Uterus (tissue), 4 donors: ENCODE results near the gene DMD. TPM values are rescaled to one million over a fixed set of nuclear protein-coding genes. Genes with fewer than 3 reads are reported as not detected.

ENCODE experiments used
- DNase-seq, 2 donors: peaks; one replicate each; pipeline ENCODE4 v3.0.0-alpha.2; 2019 to 2020
- H3K27ac ChIP-seq, 2 donors: fragments of 200-600 bp; sonication (generic); 1 replicate in 1 of 2; 2 replicates in 1 of 2; pipeline ENCODE4 v1.5.1; 2016 to 2018
- H3K27me3 ChIP-seq, 2 donors: fragments of 200-600 bp; sonication (generic); one replicate each; pipeline ENCODE4 v1.5.1; 2018 to 2019; ENCODE audit warnings: control low read depth in 1 of 2
- H3K36me3 ChIP-seq, 2 donors: fragments of 200-600 bp; sonication (generic); one replicate each; pipeline ENCODE4 v1.5.1; 2019; ENCODE audit warnings: control low read depth in 1 of 2
- H3K4me1 ChIP-seq, 2 donors: fragments of 200-600 bp; sonication (generic); one replicate each; pipeline ENCODE4 v1.5.1; 2018 to 2019; ENCODE audit warnings: control low read depth in 1 of 2
- H3K4me3 ChIP-seq, 2 donors: fragments of 200-600 bp; sonication (generic); 1 replicate in 1 of 2; 2 replicates in 1 of 2; pipeline ENCODE4 v1.5.1; 2018 to 2019; ENCODE audit warnings: mild to moderate bottlenecking in 1 of 2
- H3K9me3 ChIP-seq, 2 donors: fragments of 200-600 bp; sonication (generic); one replicate each; pipeline ENCODE4 v1.5.1; 2019; ENCODE audit warnings: control low read depth in 1 of 2
- CTCF ChIP-seq, 4 experiments: fragments of 200-600 bp in 2 of 4; fragments of 450-650 bp in 2 of 4; sonication (generic) in 2 of 4; IDR thresholded peaks; one replicate each; pipeline ENCODE4 v1.5.1; 2016 to 2019; ENCODE audit warnings: antibody characterized with exemption in 4 of 4, mild to moderate bottlenecking in 2 of 4, moderate library complexity in 1 of 4
- POLR2A ChIP-seq, 2 donors: fragments of 450-650 bp; IDR thresholded peaks; one replicate each; pipeline ENCODE4 v1.6.1; 2016; ENCODE audit warnings: antibody characterized with exemption in 2 of 2, mild to moderate bottlenecking in 1 of 2, moderate library complexity in 1 of 2
- intact Hi-C: fragments of 100-400 bp; cut with DNase I; formaldehyde crosslinking; loops from one replicate; pipeline ENCODE4 v1.15.1; 2023; ENCODE audit warnings: low total_unique reads
- total RNA-seq, 4 donors: library from RNA; depleted of rRNA in 3 of 4; stranded (reverse); fragments of >200 nt in 3 of 4; gene quantifications; one replicate each; pipeline versions ENCODE4 v1.1.0 to v1.2.4, GENCODE V29; 2014 to 2023
- donor health status: DM: yes; HTN: yes; CAD: no.

DMD gene
- total RNA-seq, 4 donors from 2014 or later = 73.8 to 147 (median 97.8) TPM

- no peak for DNase-seq
- Histone ChIP-seq H3K27ac (no peak overlapping the region), H3K36me3 (no peaks in the 10 kb centered on the region), H3K9me3 (no peaks in the 10 kb centered on the region), H3K27me3 (no peaks in the 10 kb centered on the region), H3K4me3 (no peak overlapping the region), H3K4me1 (no peaks in the 10 kb centered on the region)
- TF ChIP-seq CTCF (IDR thresholded peaks at IDR 0.05) (no peak), POLR2A (IDR thresholded peaks at IDR 0.05) (no peak)
- intact Hi-C loops = no loop called here
These were observed 2111.7 kb downstream of the DMD start for GRCh38 chrX:31099536-31100090.

GRCh38 chrX:31098079-31098478 is 2113.3 kb downstream of the DMD start:
- intact Hi-C loops = no loop called here
- no peak for DNase-seq
- Histone ChIP-seq H3K4me1 (no peaks in the 10 kb centered on the region), H3K9me3 (no peaks in the 10 kb centered on the region), H3K36me3 (no peaks in the 10 kb centered on the region), H3K4me3 (no peak overlapping the region), H3K27ac (no peak overlapping the region), H3K27me3 (no peaks in the 10 kb centered on the region)
- no peak for TF ChIP-seq POLR2A (IDR thresholded peaks at IDR 0.05)
- TF ChIP-seq CTCF (IDR thresholded peaks at IDR 0.05) = no peak

GRCh38 chrX:31093639-31093975 is 2117.7 kb downstream of the DMD start:
- DNase-seq = no peak
- intact Hi-C loops = no loop called here

GRCh38 chrX:31092970-31093638 is 2118.2 kb downstream of the DMD start:
- TF ChIP-seq CTCF (IDR thresholded peaks at IDR 0.05) = no peak
- no peak for TF ChIP-seq POLR2A (IDR thresholded peaks at IDR 0.05)
- no peaks in the 10 kb centered on the region for H3K27me3 ChIP-seq
- no peaks in the 10 kb centered on the region for H3K9me3 ChIP-seq

More at GRCh38 chrX:31093639-31093975, 2117.7 kb downstream of the DMD start:
- Histone ChIP-seq H3K4me1 (no peaks in the 10 kb centered on the region), H3K36me3 (no peaks in the 10 kb centered on the region), H3K27ac (no peak overlapping the region), H3K27me3 (no peaks in the 10 kb centered on the region), H3K4me3 (no peak overlapping the region), H3K9me3 (no peaks in the 10 kb centered on the region)
- no peak for TF ChIP-seq POLR2A (IDR thresholded peaks at IDR 0.05)
- TF ChIP-seq CTCF (IDR thresholded peaks at IDR 0.05) = no peak

GRCh38 chrX:31092476-31092875 is 2118.9 kb downstream of the DMD start:
- Histone ChIP-seq H3K36me3 (no peaks in the 10 kb centered on the region), H3K27me3 (no peaks in the 10 kb centered on the region), H3K4me3 (no peak overlapping the region), H3K27ac (no peak overlapping the region), H3K4me1 (no peaks in the 10 kb centered on the region), H3K9me3 (no peaks in the 10 kb centered on the region)
- TF ChIP-seq CTCF (IDR thresholded peaks at IDR 0.05) (no peak), POLR2A (IDR thresholded peaks at IDR 0.05) (no peak)
- no peak for DNase-seq
- intact Hi-C loops = no loop called here

More at GRCh38 chrX:31092970-31093638, 2118.2 kb downstream of the DMD start:
- no peak overlapping the region for H3K4me3 ChIP-seq
- intact Hi-C loops = no loop called here
- no peaks in the 10 kb centered on the region for H3K4me1 ChIP-seq
- no peaks in the 10 kb centered on the region for H3K36me3 ChIP-seq
- DNase-seq = no peak
- no peak overlapping the region for H3K27ac ChIP-seq
